MG63 (cell line): ENCODE measurements around the gene PRLHR. TPM values are rescaled to one million over a fixed set of nuclear protein-coding genes. Genes with fewer than 3 reads are reported as not detected.
A peak's percentile ranks its signal among the peaks of the same experiment; 100 is the strongest.

Source experiments
- DNase-seq: peaks from one replicate; pipeline ENCODE4 v3.0.0-alpha.2; 2020
- H3K27me3 ChIP-seq: fragments of 250-450 bp; sonication (Bioruptor Pico); 2 replicates; pipeline ENCODE4 v1.5.1; 2020; ENCODE audit warnings: mild to moderate bottlenecking, moderate library complexity
- H3K36me3 ChIP-seq: fragments of 250-450 bp; sonication (Bioruptor Pico); 2 replicates; pipeline ENCODE4 v1.5.1; 2020; ENCODE audit warnings: mild to moderate bottlenecking, moderate library complexity
- H3K4me3 ChIP-seq: fragments of 250-450 bp; sonication (Bioruptor Pico); 2 replicates; pipeline ENCODE4 v1.5.1; 2020; ENCODE audit warnings: mild to moderate bottlenecking, moderate library complexity
- H3K9me3 ChIP-seq: fragments of 250-450 bp; sonication (Bioruptor Pico); 2 replicates; pipeline ENCODE4 v1.5.1; 2020; ENCODE audit warnings: mild to moderate bottlenecking, moderate library complexity
- total RNA-seq: library from RNA; depleted of rRNA; stranded (reverse); fragments of >200 nt; shearing (Covaris generic); gene quantifications from 2 replicates; pipeline ENCODE4 v1.2.3, GENCODE V29; 2014; ENCODE audit warnings: low replicate concordance

Gene PRLHR
- total RNA-seq, 1 experiment from 2014 or later: not detected

DNA sequence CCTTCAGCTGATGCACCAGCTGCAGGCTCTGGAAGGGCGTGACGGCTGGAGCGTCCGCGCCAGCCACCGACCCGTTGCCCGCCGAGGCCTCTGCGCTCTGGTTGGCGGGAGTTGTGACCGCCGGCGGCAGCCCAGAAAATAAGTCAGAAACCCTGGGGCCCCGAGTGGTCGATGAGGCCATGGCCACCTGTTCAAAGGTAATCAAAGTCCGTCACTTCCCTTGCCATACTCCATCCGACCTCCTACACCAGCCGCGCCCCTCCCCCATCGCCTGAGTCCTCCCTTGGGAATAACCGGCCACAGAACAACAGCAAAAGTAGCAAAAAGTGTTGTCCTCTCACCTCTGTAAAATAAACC lies 406 bp downstream of the PRLHR start:
- no peak overlapping the region for H3K4me3 ChIP-seq
- no peaks in the 10 kb centered on the region for H3K9me3 ChIP-seq
- DNase-seq: no peak
- H3K27me3 ChIP-seq: peaks cover 21% of the 10 kb centered on the region
- no peaks in the 10 kb centered on the region for H3K36me3 ChIP-seq

DNA sequence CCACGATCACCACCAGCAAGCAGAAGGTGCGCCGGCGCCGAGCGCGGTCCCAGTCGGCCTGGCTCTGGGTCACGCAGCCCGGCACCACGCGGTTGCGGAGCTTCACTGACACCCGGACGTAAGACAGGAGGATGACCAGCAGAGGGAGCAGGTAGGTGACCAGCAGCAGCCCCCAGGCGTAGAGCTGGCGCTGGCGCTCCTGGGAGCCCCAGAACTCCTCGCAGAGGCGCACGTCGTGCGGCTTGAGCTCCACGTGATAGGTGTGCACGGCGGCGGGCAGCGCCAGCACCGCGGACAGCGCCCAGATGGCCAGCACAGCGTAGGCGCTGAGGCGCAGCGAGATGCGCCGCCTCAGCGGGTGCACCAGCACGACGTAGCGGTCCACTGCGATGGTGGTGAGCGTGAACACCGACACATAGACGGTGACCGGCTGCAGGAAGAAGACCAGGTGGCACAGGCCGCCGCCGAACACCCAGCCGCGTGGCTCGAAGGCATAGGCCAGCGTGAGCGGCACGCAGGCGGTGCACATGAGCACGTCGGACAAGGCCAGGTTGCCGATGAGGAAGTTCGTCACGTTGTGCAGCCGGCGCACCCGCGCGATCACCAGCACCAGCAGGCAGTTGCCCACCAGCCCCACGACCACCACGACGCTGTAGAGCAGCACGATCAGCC lies 920 bp downstream of the PRLHR start:
- DNase-seq: no peak
- Histone ChIP-seq H3K9me3 (no peaks in the 10 kb centered on the region), H3K36me3 (no peaks in the 10 kb centered on the region), H3K4me3 (no peak overlapping the region), H3K27me3 (peaks cover 21% of the 10 kb centered on the region)

DNA sequence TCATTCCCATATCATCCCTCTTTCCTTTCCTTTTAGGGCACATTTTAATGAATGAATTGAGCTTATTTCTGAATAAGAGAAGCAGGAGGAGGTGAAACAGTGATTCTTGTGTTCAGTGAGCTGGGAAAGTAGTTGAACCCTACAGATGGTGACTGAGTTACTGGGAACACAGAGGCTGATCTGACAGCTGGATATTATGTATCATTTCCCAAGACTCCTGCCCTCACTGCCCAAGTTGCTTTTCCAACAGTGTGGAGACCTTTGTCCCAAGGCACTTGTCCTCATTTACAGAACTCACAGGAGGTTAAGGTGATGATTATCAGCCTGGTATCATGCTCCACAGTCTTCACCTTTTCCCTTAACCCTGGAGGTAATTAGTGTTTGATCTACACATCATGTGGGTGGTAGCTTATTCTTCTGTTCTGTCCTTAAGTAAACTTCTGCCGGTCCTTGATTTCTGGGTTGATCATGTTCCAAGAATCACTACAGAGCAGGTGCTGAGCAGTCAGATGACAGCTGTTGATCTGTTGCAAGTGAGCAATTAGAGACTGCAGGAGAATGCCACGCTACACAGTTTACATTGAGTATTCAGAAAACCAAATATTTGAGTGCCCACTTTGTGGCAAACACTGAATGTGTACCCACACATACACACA lies 2.6 kb downstream of the PRLHR start:
- DNase-seq: no peak
- no peaks in the 10 kb centered on the region for H3K9me3 ChIP-seq
- no peaks in the 10 kb centered on the region for H3K36me3 ChIP-seq
- peaks cover 21% of the 10 kb centered on the region for H3K27me3 ChIP-seq
- H3K4me3 ChIP-seq: no peak overlapping the region

DNA sequence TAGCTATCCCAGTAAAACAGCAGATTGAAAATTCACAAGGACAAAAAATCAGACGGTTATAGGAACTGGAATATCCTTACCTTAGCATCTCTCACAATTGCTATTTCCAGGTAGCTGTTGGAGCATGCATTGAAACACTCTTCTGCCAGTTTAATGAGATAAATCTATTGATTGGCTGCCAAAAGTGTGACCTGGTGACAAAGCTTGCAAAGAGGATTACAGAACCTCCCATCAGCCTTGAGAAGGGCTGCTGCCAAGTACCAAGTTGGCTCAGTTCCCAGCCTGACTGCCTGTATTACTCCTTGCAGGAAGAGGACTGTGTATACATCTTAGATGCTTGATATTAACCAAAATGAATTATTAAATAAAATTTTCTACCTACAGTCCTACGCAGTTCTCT lies 5.1 kb downstream of the PRLHR start:
- H3K36me3 ChIP-seq: no peaks in the 10 kb centered on the region
- peaks cover 7% of the 10 kb centered on the region for H3K27me3 ChIP-seq
- DNase-seq: peak; percentile 62
- no peaks in the 10 kb centered on the region for H3K9me3 ChIP-seq
- H3K4me3 ChIP-seq: no peak overlapping the region

DNA sequence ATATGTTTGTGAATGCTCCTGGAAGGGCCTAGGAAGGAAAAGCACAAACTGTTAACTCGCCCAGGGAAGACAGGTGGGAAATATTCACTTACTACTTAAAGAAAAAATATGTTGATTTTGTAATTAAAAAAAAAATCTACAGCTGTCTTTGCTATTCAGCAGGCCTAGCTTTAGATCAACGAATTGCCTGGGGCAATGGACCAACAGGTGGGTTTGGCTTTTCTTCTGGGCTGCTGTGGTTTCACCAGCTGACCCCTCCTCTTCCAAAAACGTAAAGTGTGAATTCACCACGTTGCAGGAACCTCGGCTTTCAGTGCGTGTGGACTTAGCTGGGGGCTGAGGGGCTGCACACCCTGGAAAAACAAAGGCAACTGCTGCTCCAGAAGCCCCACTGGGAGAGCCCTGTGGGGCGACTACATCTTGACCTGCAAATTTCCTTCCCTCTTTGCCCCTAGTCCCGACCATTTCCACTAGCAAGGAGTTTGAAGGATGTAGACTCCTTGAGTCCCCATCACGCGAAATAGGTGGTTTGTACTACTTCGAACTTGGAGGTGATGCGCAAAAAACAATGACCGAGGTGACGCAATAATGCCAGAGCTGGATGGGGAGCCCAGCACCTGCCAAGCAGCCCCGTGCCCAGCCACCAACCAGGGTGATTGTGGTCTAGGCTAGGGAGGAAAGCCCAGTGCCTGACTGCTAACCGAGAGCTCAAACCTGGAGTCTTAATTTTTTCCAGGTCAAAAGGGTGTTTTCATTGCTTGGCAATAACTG lies 7.4 kb downstream of the PRLHR start:
- DNase-seq: no peak
- Histone ChIP-seq H3K36me3 (no peaks in the 10 kb centered on the region), H3K27me3 (peaks cover under 1% of the 10 kb centered on the region), H3K9me3 (peaks cover 6% of the 10 kb centered on the region; the same call in 1 of the 2 replicates), H3K4me3 (no peak overlapping the region)

GRCh38 chr10:118586911-118587310 lies 8.5 kb downstream of the PRLHR start:
- H3K36me3 ChIP-seq: no peaks in the 10 kb centered on the region
- no peak for DNase-seq
- peaks cover 6% of the 10 kb centered on the region; the same call in 1 of the 2 replicates for H3K9me3 ChIP-seq
- no peaks in the 10 kb centered on the region; the same call in none of the 2 replicates for H3K27me3 ChIP-seq
- no peak overlapping the region for H3K4me3 ChIP-seq

GRCh38 chr10:118585794-118586193 lies 9.7 kb downstream of the PRLHR start:
- no peak for DNase-seq
- Histone ChIP-seq H3K4me3 (no peak overlapping the region), H3K9me3 (peaks cover 6% of the 10 kb centered on the region; the same call in 1 of the 2 replicates), H3K27me3 (no peaks in the 10 kb centered on the region; the same call in none of the 2 replicates), H3K36me3 (no peaks in the 10 kb centered on the region)

DNA sequence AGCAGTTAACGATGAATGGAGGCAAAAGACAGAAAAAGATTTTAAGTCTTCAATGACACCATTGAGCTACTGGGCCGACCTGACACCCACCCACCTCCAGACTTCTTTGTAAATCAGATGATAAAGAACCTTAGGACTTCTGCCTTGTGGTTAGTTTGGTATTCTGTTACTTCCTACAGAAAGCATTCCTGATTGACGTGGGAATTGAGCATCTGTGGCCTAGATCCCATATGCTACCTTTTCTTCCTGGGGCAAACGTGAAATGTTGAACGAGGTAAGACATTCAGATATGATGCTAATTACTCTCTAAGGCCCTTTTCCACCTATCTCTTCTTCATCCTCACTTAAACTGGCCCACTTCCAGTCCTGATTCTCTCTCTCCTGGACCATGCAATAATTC lies 10.2 kb downstream of the PRLHR start:
- no peaks in the 10 kb centered on the region; the same call in none of the 2 replicates for H3K27me3 ChIP-seq
- no peak overlapping the region for H3K4me3 ChIP-seq
- no peak for DNase-seq

GRCh38 chr10:118584181-118584954 lies 11.1 kb downstream of the PRLHR start:
- no peaks in the 10 kb centered on the region; the same call in 1 of the 2 replicates for H3K27me3 ChIP-seq
- no peaks in the 10 kb centered on the region for H3K36me3 ChIP-seq

More for the DNA sequence above, 10.2 kb downstream of the PRLHR start:
- Histone ChIP-seq H3K9me3 (peaks cover 6% of the 10 kb centered on the region; the same call in 1 of the 2 replicates), H3K36me3 (no peaks in the 10 kb centered on the region)

GRCh38 chr10:118583611-118584010 lies 11.8 kb downstream of the PRLHR start:
- H3K27me3 ChIP-seq: no peaks in the 10 kb centered on the region
- H3K4me3 ChIP-seq: no peak overlapping the region
- no peaks in the 10 kb centered on the region for H3K36me3 ChIP-seq
- DNase-seq: no peak
- peaks cover 6% of the 10 kb centered on the region; the same call in 1 of the 2 replicates for H3K9me3 ChIP-seq

More at GRCh38 chr10:118584181-118584954, 11.1 kb downstream of the PRLHR start:
- Histone ChIP-seq H3K9me3 (peaks cover 6% of the 10 kb centered on the region; the same call in 1 of the 2 replicates), H3K4me3 (no peak overlapping the region)
- peak; percentile 78 for DNase-seq

DNA sequence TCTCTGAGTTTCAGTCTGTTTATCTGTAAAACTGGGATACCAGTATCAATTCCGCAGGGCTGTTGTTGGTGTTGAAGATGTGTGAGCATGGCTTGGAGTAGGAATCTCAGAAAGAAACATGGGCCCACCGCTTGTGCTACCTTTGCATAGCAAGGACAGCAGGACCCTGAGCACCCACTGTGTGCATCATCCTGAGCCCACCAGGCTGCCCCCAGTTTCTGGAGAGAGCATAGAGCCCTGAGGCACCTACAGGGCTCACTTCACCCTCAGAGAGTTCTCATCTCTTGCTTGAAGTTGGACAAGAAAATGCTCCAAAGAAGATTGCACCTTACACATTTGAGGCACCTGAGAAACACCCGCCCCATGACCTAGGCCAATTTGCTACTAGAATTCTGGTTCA lies 12.9 kb downstream of the PRLHR start:
- peaks cover 6% of the 10 kb centered on the region; the same call in 1 of the 2 replicates for H3K9me3 ChIP-seq
- DNase-seq: no peak
- no peaks in the 10 kb centered on the region; the same call in 1 of the 2 replicates for H3K27me3 ChIP-seq
- no peaks in the 10 kb centered on the region for H3K36me3 ChIP-seq
- no peak overlapping the region for H3K4me3 ChIP-seq

GRCh38 chr10:118581340-118581739 lies 14.1 kb downstream of the PRLHR start:
- Histone ChIP-seq H3K27me3 (no peaks in the 10 kb centered on the region; the same call in 1 of the 2 replicates), H3K9me3 (peaks cover 6% of the 10 kb centered on the region; the same call in 1 of the 2 replicates), H3K4me3 (no peak overlapping the region), H3K36me3 (no peaks in the 10 kb centered on the region)
- no peak for DNase-seq

DNA sequence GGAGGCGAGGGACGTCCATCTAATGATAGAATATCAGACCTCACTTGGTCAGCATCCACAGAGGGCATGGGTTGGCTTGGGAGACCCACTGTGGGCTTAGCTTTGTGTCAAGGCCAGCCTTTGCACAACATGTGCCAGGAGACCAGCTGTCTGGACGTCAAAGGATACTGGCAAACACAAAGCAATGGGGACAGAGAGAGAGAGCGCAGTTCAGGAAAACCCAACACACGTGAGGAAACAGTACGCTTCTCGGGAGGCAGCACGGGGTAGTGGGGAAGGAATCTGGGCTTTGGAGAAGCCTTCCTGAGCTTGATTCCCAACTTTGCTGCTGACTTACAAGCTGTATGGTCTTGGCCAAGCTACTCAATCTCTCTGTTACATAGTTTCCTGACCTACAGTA lies 14.7 kb downstream of the PRLHR start:
- peaks cover 6% of the 10 kb centered on the region; the same call in 1 of the 2 replicates for H3K9me3 ChIP-seq
- H3K36me3 ChIP-seq: no peaks in the 10 kb centered on the region
- no peak for DNase-seq
- no peak overlapping the region for H3K4me3 ChIP-seq
- no peaks in the 10 kb centered on the region; the same call in 1 of the 2 replicates for H3K27me3 ChIP-seq

DNA sequence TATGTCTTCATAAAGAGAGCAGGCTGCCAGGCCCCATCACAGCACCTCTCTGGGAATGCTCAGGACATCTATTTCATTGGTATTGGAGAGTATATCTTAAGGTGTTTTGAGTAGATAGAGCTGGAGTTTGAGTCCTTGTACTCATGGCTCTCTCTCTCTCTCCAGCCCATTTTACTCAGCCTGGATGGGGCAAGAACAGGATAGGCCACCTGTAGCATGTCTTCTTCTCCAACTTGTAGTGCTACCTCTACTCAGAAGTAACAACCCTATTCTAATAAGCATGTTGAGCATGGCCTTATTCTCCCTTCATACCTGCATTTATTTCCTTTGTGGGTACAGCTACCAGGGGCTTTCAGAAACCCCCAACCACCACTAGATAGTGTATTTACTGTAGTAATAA lies 21.9 kb downstream of the PRLHR start:
- no peak for DNase-seq
- H3K4me3 ChIP-seq: no peak overlapping the region
- H3K9me3 ChIP-seq: no peaks in the 10 kb centered on the region
- H3K27me3 ChIP-seq: no peaks in the 10 kb centered on the region; the same call in 1 of the 2 replicates
- no peaks in the 10 kb centered on the region for H3K36me3 ChIP-seq

DNA sequence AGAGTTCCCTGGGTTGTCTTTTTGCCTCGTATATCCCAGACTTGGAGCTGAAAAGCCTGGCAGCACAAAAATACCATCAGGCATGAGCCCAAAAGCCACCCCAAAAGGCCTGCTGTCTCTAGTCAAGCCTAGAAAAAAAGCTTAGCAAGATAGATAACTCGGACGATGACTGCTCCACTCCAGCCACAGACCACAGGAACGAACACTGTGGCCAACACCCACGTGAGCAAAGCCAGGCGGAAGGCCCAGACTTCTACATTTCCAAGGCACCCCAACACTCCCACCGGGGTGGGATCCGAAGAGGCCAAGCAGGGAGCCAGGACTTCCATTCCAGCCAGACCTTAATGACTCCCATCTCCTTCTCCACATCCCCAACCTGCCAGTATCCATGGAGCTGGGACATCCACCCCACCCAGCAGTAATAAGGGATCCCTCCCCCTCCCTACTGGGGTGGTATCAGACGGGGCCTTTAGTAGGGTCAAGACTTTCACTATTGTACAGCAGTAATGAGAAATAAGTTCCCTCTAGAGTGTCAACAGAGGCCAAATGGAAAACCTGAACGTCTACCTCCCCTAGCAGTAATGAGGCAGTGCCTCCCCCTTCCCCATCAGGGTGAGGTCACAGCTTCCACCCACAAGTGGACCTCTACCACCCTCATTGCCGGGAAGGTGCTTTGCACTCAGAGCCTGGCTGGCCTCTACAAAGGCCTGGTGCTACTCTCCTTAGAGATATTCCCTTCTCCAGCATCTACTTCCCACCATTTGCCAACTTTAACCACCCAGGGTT lies 23.0 kb downstream of the PRLHR start:
- H3K27me3 ChIP-seq: no peaks in the 10 kb centered on the region
- H3K36me3 ChIP-seq: no peaks in the 10 kb centered on the region
- DNase-seq: no peak
- no peaks in the 10 kb centered on the region for H3K9me3 ChIP-seq
- H3K4me3 ChIP-seq: no peak overlapping the region

GRCh38 chr10:118571123-118571522 lies 24.3 kb downstream of the PRLHR start:
- Histone ChIP-seq H3K4me3 (no peak overlapping the region), H3K9me3 (no peaks in the 10 kb centered on the region), H3K27me3 (no peaks in the 10 kb centered on the region), H3K36me3 (no peaks in the 10 kb centered on the region)
- DNase-seq: peak; percentile 39
